Measurements from ENCODE around the gene C10orf62. TPM values are rescaled to one million over a fixed set of nuclear protein-coding genes. Genes with fewer than 3 reads are reported as not detected.
A peak's percentile ranks its signal among the peaks of the same experiment; 100 is the strongest.
"Not testable (repeated sequence)": the region's sequence is repeated elsewhere in the genome, so short reads cannot be mapped to it uniquely, and the experiment has no call there.

Gene C10orf62
- polyA plus RNA-seq, 2 donors = 0.10 TPM; not detected in 1

GRCh38 chr10:97639090-97639489 is 49.6 kb downstream of the C10orf62 start:
- not testable (repeated sequence) for H3K4me1 ChIP-seq (ENCODE audit: control insufficient read depth in 2 of 2, insufficient read depth in 2 of 2, low read length in 1 of 2); H3K27me3 ChIP-seq (ENCODE audit: control insufficient read depth in 1 of 2, insufficient read depth in 2 of 2, low read length in 2 of 2); H3K27ac ChIP-seq (ENCODE audit: low read depth in 2 of 2, low read length in 1 of 2); H3K4me3 ChIP-seq (ENCODE audit: low read depth in 1 of 2, low read length in 2 of 2); H3K9me3 ChIP-seq (ENCODE audit: control insufficient read depth in 2 of 2, insufficient read depth in 1 of 2, low read depth in 1 of 2, low read length in 1 of 2); H3K36me3 ChIP-seq (ENCODE audit: control insufficient read depth in 2 of 2, insufficient read depth in 2 of 2, low read length in 1 of 2)
- 83 to 86% methylated on average over 3 of the region's 3 CpGs for WGBS, 2 donors

GRCh38 chr10:97640174-97640867 is 50.8 kb downstream of the C10orf62 start, which contains the start of gene PI4K2A:
PI4K2A (plus strand) TSS chr10:97640671; CDS start chr10:97640743, 72 bp downstream.
- Histone ChIP-seq H3K27ac (ENCODE audit: low read depth in 2 of 2, low read length in 1 of 2) (peak within 1 kb of the TSS; percentile 73 to 94), H3K36me3 (ENCODE audit: control insufficient read depth in 2 of 2, insufficient read depth in 2 of 2, low read length in 1 of 2) (peaks cover 0 to 2% of the 10 kb centered on the region in 2 donors), H3K27me3 (ENCODE audit: control insufficient read depth in 1 of 2, insufficient read depth in 2 of 2, low read length in 2 of 2) (no peaks in the 10 kb centered on the region), H3K4me3 (ENCODE audit: low read depth in 1 of 2, low read length in 2 of 2) (peak within 1 kb of the TSS; percentile 82 to 93), H3K4me1 (ENCODE audit: control insufficient read depth in 2 of 2, insufficient read depth in 2 of 2, low read length in 1 of 2) (no peaks in the 10 kb centered on the region), H3K9me3 (ENCODE audit: control insufficient read depth in 2 of 2, insufficient read depth in 1 of 2, low read depth in 1 of 2, low read length in 1 of 2) (peaks cover 0 to 2% of the 10 kb centered on the region in 2 donors)
- WGBS, 2 donors = 2% methylated on average over 34 to 54 of the region's 54 CpGs

Other genes with a start within 250 kb of the C10orf62 start
- 10 to 100 TPM; 11.8 to 13.7 TPM for gene RRP12, start 188.4 kb upstream of the C10orf62 start, polyA plus RNA-seq
- 100 to 1,000 TPM in 1 of 2 donors, 10 to 100 TPM in 1; 72.5 to 354 TPM for gene PGAM1, start 163.5 kb upstream of the C10orf62 start, polyA plus RNA-seq
- 10 to 100 TPM; 28.8 to 32.4 TPM for gene EXOSC1, start 143.7 kb upstream of the C10orf62 start, polyA plus RNA-seq
- 10 to 100 TPM; 18.1 to 20.5 TPM for gene ZDHHC16, start 143.5 kb upstream of the C10orf62 start, polyA plus RNA-seq
- 10 to 100 TPM; 37.8 to 45.1 TPM for gene MMS19, start 91.3 kb upstream of the C10orf62 start, polyA plus RNA-seq
- 1 to 10 TPM; 5.8 to 6.7 TPM for gene UBTD1, start 90.8 kb upstream of the C10orf62 start, polyA plus RNA-seq
- under 1 TPM; 0.43 to 0.46 TPM for gene ANKRD2, start 16.9 kb upstream of the C10orf62 start, polyA plus RNA-seq
- 1 to 10 TPM in 1 of 2 donors, under 1 TPM in 1; 0.78 to 1.4 TPM for gene HOGA1, start 5.3 kb upstream of the C10orf62 start, polyA plus RNA-seq
- gene MORN4, start 43.8 kb downstream of the C10orf62 start, polyA plus RNA-seq = 1 to 10 TPM; 1.1 to 1.8 TPM
- 10 to 100 TPM; 11.5 to 19.9 TPM for gene PI4K2A, start 51.0 kb downstream of the C10orf62 start, polyA plus RNA-seq
- gene AVPI1, start 97.5 kb downstream of the C10orf62 start, polyA plus RNA-seq = 10 to 100 TPM in 1 of 2 donors, 1 to 10 TPM in 1; 9.8 to 15.3 TPM
- 1 to 10 TPM; 6.4 to 9.6 TPM for gene MARVELD1, start 124.0 kb downstream of the C10orf62 start, polyA plus RNA-seq
- 10 to 100 TPM in 1 of 2 donors, 1 to 10 TPM in 1; 9.6 to 14.3 TPM for gene ZFYVE27, start 147.4 kb downstream of the C10orf62 start, polyA plus RNA-seq
- gene SFRP5, start 182.3 kb downstream of the C10orf62 start, polyA plus RNA-seq = under 1 TPM; 0.65 to 0.88 TPM